Right atrium auricular region (tissue), 2 donors: ENCODE data around the gene RAB25. TPM values are rescaled to one million over a fixed set of nuclear protein-coding genes. Genes with fewer than 3 reads are reported as not detected.
"Not testable (repeated sequence)": the region's sequence is repeated elsewhere in the genome, so short reads cannot be mapped to it uniquely, and the experiment has no call there.

Experiments
- DNase-seq: peaks from one replicate; pipeline ENCODE4 v3.0.0-alpha.2; 2019; ENCODE audit warnings: low spot score
- H3K27ac ChIP-seq, 2 donors: fragments of 200-600 bp; sonication (generic); 1 replicate in 1 of 2; 2 replicates in 1 of 2; pipeline ENCODE4 v1.5.1; 2016 to 2019
- H3K27me3 ChIP-seq, 2 donors: fragments of 200-600 bp; sonication (generic); one replicate each; pipeline versions ENCODE4 v1.5.1 to v1.6.0; 2017 to 2019
- H3K36me3 ChIP-seq: fragments of 200-600 bp; sonication (generic); one replicate; pipeline ENCODE4 v1.5.1; 2016
- H3K4me1 ChIP-seq, 2 donors: fragments of 200-600 bp; sonication (generic); one replicate each; pipeline versions ENCODE4 v1.5.1 to v1.6.0; 2017 to 2019
- H3K4me3 ChIP-seq, 2 donors: fragments of 200-600 bp; sonication (generic); 1 replicate in 1 of 2; 2 replicates in 1 of 2; pipeline ENCODE4 v1.5.1; 2017 to 2019; ENCODE audit warnings: mild to moderate bottlenecking in 1 of 2, moderate library complexity in 1 of 2
- H3K9me3 ChIP-seq, 2 donors: fragments of 200-600 bp; sonication (generic); one replicate each; pipeline ENCODE4 v1.5.1; 2019
- CTCF ChIP-seq, 2 donors: fragments of 200-600 bp; sonication (generic); IDR thresholded peaks; one replicate each; pipeline ENCODE4 v1.5.1; 2019; ENCODE audit warnings: antibody characterized with exemption in 2 of 2
- total RNA-seq, 2 donors: library from RNA; depleted of rRNA; stranded (reverse); fragments of >200 nt; gene quantifications; one replicate each; pipeline ENCODE4 v1.1.0, GENCODE V29; 2016

Gene RAB25
- total RNA-seq, 2 donors from 2014 or later = 0.98 TPM; not detected in 1

GRCh38 chr1:156067262-156067661 is 6.3 kb downstream of the RAB25 start:
- TF ChIP-seq CTCF (IDR thresholded peaks at IDR 0.05) = no peak
- no peaks in the 10 kb centered on the region for H3K4me1 ChIP-seq
- no peaks in the 10 kb centered on the region for H3K27me3 ChIP-seq
- no peaks in the 10 kb centered on the region for H3K9me3 ChIP-seq
- no peak for DNase-seq
- H3K27ac ChIP-seq = no peak overlapping the region
- H3K4me3 ChIP-seq = no peak overlapping the region
- no peaks in the 10 kb centered on the region for H3K36me3 ChIP-seq

GRCh38 chr1:156069490-156070455 is 8.8 kb downstream of the RAB25 start:
- Histone ChIP-seq H3K36me3 (no peaks in the 10 kb centered on the region), H3K9me3 (no peaks in the 10 kb centered on the region), H3K27ac (no peak overlapping the region), H3K27me3 (no peaks in the 10 kb centered on the region), H3K4me3 (no peak overlapping the region), H3K4me1 (no peaks in the 10 kb centered on the region)
- no peak for TF ChIP-seq CTCF (IDR thresholded peaks at IDR 0.05)
- no peak for DNase-seq

GRCh38 chr1:156070548-156070947 is 9.6 kb downstream of the RAB25 start:
- no peak overlapping the region for H3K27ac ChIP-seq
- DNase-seq = no peak
- H3K36me3 ChIP-seq = no peaks in the 10 kb centered on the region
- H3K4me3 ChIP-seq = no peak overlapping the region
- no peaks in the 10 kb centered on the region for H3K9me3 ChIP-seq
- no peak for TF ChIP-seq CTCF (IDR thresholded peaks at IDR 0.05)
- H3K27me3 ChIP-seq = no peaks in the 10 kb centered on the region
- H3K4me1 ChIP-seq = peaks cover 0 to 7% of the 10 kb centered on the region in 2 donors

- not testable (repeated sequence) for H3K9me3 ChIP-seq, H3K4me3 ChIP-seq, H3K27me3 ChIP-seq, DNase-seq, H3K36me3 ChIP-seq, H3K27ac ChIP-seq
- H3K4me1 ChIP-seq = peaks cover 0 to 16% of the 10 kb centered on the region in 2 donors
These were observed 10.4 kb downstream of the RAB25 start for GRCh38 chr1:156071332-156071816.

GRCh38 chr1:156072251-156072650 is 11.3 kb downstream of the RAB25 start:
- Histone ChIP-seq H3K27ac (no peak overlapping the region), H3K36me3 (no peaks in the 10 kb centered on the region), H3K27me3 (no peaks in the 10 kb centered on the region), H3K4me1 (peaks cover 0 to 18% of the 10 kb centered on the region in 2 donors), H3K9me3 (no peaks in the 10 kb centered on the region), H3K4me3 (no peak overlapping the region)
- DNase-seq = no peak
- no peak for TF ChIP-seq CTCF (IDR thresholded peaks at IDR 0.05)

- Histone ChIP-seq H3K36me3 (no peaks in the 10 kb centered on the region), H3K9me3 (no peaks in the 10 kb centered on the region), H3K4me1 (peaks cover 0 to 18% of the 10 kb centered on the region in 2 donors), H3K4me3 (no peak overlapping the region), H3K27ac (no peak overlapping the region), H3K27me3 (no peaks in the 10 kb centered on the region)
- DNase-seq = no peak
- no peak for TF ChIP-seq CTCF (IDR thresholded peaks at IDR 0.05)
These were observed 12.2 kb downstream of the RAB25 start for GRCh38 chr1:156073110-156073687.
